Caco-2 (cell line): Measurements from ENCODE around the gene HDAC9. TPM values are rescaled to one million over a fixed set of nuclear protein-coding genes. Genes with fewer than 3 reads are reported as not detected.

ENCODE experiments used
- BruUV-seq: library from RNA; stranded (reverse); fragments of 400-500 nt; replicated peaks from 2 replicates; lab custom pipeline; 2021; lab: Mats Ljungman, UMichigan
- CTCF ChIA-PET: fragments of 300-600 bp; sonication (Branson Sonifier 250); formaldehyde crosslinking; loops from one replicate; lab custom pipeline; 2022; ENCODE audit warnings: antibody characterized with exemption; lab: Charles Lee
- POLR2A ChIA-PET: fragments of 300-600 bp; sonication (Branson Sonifier 250); formaldehyde crosslinking; loops from one replicate; lab custom pipeline; 2022; ENCODE audit warnings: antibody characterized with exemption; lab: Charles Lee
- DNase-seq, 2 experiments: peaks; one replicate each; pipeline versions ENCODE4 v3.0.0 to v3.0.0-alpha.2; 2020 to 2022
- H3K27me3 ChIP-seq: replicated peaks from 2 replicates; pipeline ENCODE4 v1.6.0; 2011; ENCODE audit warnings: low read length; ENCODE audit not compliant: control insufficient read depth, insufficient read depth
- H3K36me3 ChIP-seq: 2 replicates; pipeline ENCODE4 v1.5.1; 2011; ENCODE audit warnings: low read length; ENCODE audit not compliant: control insufficient read depth, insufficient read depth
- H3K4me1 ChIP-seq: fragments of 250-450 bp; sonication (Bioruptor Pico); 2 replicates; pipeline ENCODE4 v1.5.1; 2020; ENCODE audit warnings: mild to moderate bottlenecking
- H3K4me3 ChIP-seq: 2 replicates; pipeline ENCODE4 v1.5.1; 2011; ENCODE audit warnings: low read depth, mild to moderate bottlenecking, control low read depth, low read length
- H3K9me3 ChIP-seq: fragments of 250-450 bp; sonication (Bioruptor Pico); 2 replicates; pipeline ENCODE4 v1.5.1; 2020; ENCODE audit warnings: mild to moderate bottlenecking, moderate library complexity
- H3K27ac Mint-ChIP-seq: one replicate; pipeline ENCODE4 v1.8.0; 2022; ENCODE audit warnings: mixed read lengths; ENCODE audit not compliant: unreplicated experiment
- H3K27me3 Mint-ChIP-seq: one replicate; pipeline ENCODE4 v1.8.0; 2022; ENCODE audit warnings: mixed read lengths; ENCODE audit not compliant: insufficient read depth, unreplicated experiment
- H3K36me3 Mint-ChIP-seq: one replicate; pipeline ENCODE4 v1.8.0; 2022; ENCODE audit warnings: mild to moderate bottlenecking, mixed read lengths; ENCODE audit not compliant: insufficient read depth, unreplicated experiment
- H3K4me1 Mint-ChIP-seq: one replicate; pipeline ENCODE4 v1.8.0; 2022; ENCODE audit warnings: low read depth, mixed read lengths; ENCODE audit not compliant: unreplicated experiment
- H3K4me3 Mint-ChIP-seq: one replicate; pipeline ENCODE4 v1.8.0; 2022; ENCODE audit warnings: mild to moderate bottlenecking, moderate library complexity, mixed read lengths; ENCODE audit not compliant: unreplicated experiment
- H3K9me3 Mint-ChIP-seq: one replicate; pipeline ENCODE4 v1.8.0; 2022; ENCODE audit warnings: mixed read lengths; ENCODE audit not compliant: unreplicated experiment
- CTCF ChIP-seq, 2 experiments: fragments of 200-600 bp in 1 of 2; IDR thresholded peaks; 1 replicate in 1 of 2; 2 replicates in 1 of 2; pipeline versions ENCODE4 v1.5.1 to v1.8.0; 2011 to 2022; ENCODE audit warnings: antibody characterized with exemption in 1 of 2, control low read depth in 1 of 2, inconsistent platforms in 1 of 2, low read depth in 1 of 2, low read length in 1 of 2, mild to moderate bottlenecking in 1 of 2, moderate library complexity in 1 of 2; ENCODE audit not compliant: insufficient read depth in 1 of 2, severe bottlenecking in 1 of 2, unreplicated experiment in 1 of 2
- intact Hi-C: fragments of 100-400 bp; cut with micrococcal nuclease; formaldehyde crosslinking; loops from one replicate; pipeline ENCODE4 v1.10.0; 2022; ENCODE audit not compliant: unreplicated experiment
- total RNA-seq: library from RNA; stranded (reverse); gene quantifications from 2 replicates; pipeline ENCODE4 v1.2.3, GENCODE V29; 2022

The HDAC9 gene
- total RNA-seq, 1 experiment from 2014 or later: 0.27 TPM

- CTCF ChIA-PET: no interaction called here
- no peaks in the 10 kb centered on the region for H3K36me3 Mint-ChIP-seq
- no peak for DNase-seq
- no peak for TF ChIP-seq CTCF (IDR thresholded peaks at IDR 0.05; ENCODE audit: insufficient read depth in 1 of 2, low read depth in 1 of 2, low read length in 1 of 2, severe bottlenecking in 1 of 2, unreplicated experiment in 1 of 2)
- no TSS peak for BruUV-seq
- Histone ChIP-seq H3K9me3 (no peaks in the 10 kb centered on the region), H3K36me3 (no peaks in the 10 kb centered on the region), H3K4me1 (no peaks in the 10 kb centered on the region), H3K4me3 (no peak overlapping the region), H3K27me3 (no peaks in the 10 kb centered on the region)
- H3K27ac Mint-ChIP-seq: no peak overlapping the region
- intact Hi-C loops: no loop called here
- H3K27me3 Mint-ChIP-seq: peaks cover 3% of the 10 kb centered on the region
- POLR2A ChIA-PET: no interaction called here
- H3K4me1 Mint-ChIP-seq: no peaks in the 10 kb centered on the region
- no peaks in the 10 kb centered on the region for H3K9me3 Mint-ChIP-seq
- H3K4me3 Mint-ChIP-seq: no peak overlapping the region
Measured at GRCh38 chr7:18936265-18936664, 440.7 kb downstream of the HDAC9 start.

GRCh38 chr7:18939771-18940592, 444.4 kb downstream of the HDAC9 start:
- H3K4me1 ChIP-seq: no peaks in the 10 kb centered on the region
- Mint-ChIP-seq H3K4me1 (no peaks in the 10 kb centered on the region), H3K4me3 (no peak overlapping the region), H3K36me3 (no peaks in the 10 kb centered on the region), H3K27ac (no peak overlapping the region), H3K9me3 (no peaks in the 10 kb centered on the region), H3K27me3 (no peaks in the 10 kb centered on the region)
- H3K27me3 ChIP-seq: no peaks in the 10 kb centered on the region
- ChIA-PET CTCF (no interaction called here), POLR2A (no interaction called here)
- no TSS peak for BruUV-seq
- H3K9me3 ChIP-seq: no peaks in the 10 kb centered on the region
- no peak for DNase-seq
- no peaks in the 10 kb centered on the region for H3K36me3 ChIP-seq
- intact Hi-C loops: no loop called here
- H3K4me3 ChIP-seq: no peak overlapping the region
- TF ChIP-seq CTCF (IDR thresholded peaks at IDR 0.05; ENCODE audit: insufficient read depth in 1 of 2, low read depth in 1 of 2, low read length in 1 of 2, severe bottlenecking in 1 of 2, unreplicated experiment in 1 of 2): no peak

DNA sequence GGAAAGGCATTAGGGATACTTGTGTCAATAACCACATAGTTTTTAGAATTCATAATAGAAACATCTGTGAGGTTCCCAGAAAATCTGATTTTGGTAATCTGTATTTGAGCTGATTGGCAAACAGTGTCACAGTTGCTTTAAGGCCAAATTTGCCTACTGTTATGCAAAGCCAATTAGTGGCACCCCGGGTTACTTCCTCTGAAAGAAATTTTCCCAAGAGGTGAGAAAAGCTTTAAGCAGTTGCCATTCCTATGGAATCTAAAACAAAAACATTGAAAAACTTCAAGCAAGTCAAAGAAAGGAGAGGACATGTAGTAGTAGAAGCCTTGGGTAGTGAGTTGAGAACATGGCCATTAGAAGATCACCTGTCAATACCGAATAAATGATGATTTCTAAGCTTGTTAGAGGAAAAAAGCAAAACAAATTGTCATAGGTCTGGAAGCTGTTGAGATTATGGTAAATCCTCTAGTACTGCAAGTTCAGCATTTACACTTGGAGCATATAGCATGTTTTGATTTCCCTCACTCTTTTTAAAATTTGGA, 445.1 kb downstream of the HDAC9 start:
- no peak for TF ChIP-seq CTCF (IDR thresholded peaks at IDR 0.05; ENCODE audit: insufficient read depth in 1 of 2, low read depth in 1 of 2, low read length in 1 of 2, severe bottlenecking in 1 of 2, unreplicated experiment in 1 of 2)
- POLR2A ChIA-PET: no interaction called here
- Histone ChIP-seq H3K4me1 (no peaks in the 10 kb centered on the region), H3K9me3 (no peaks in the 10 kb centered on the region), H3K4me3 (no peak overlapping the region), H3K27me3 (no peaks in the 10 kb centered on the region), H3K36me3 (no peaks in the 10 kb centered on the region)
- no TSS peak for BruUV-seq
- CTCF ChIA-PET: interaction anchor here (0.7 kb wide), 1 partner anchor 346 kb away, joined by 8 read pairs; no protein-coding TSS in a partner anchor
- Mint-ChIP-seq H3K4me3 (no peak overlapping the region), H3K4me1 (no peaks in the 10 kb centered on the region), H3K36me3 (no peaks in the 10 kb centered on the region), H3K27ac (no peak overlapping the region), H3K9me3 (no peaks in the 10 kb centered on the region), H3K27me3 (no peaks in the 10 kb centered on the region)
- DNase-seq: no peak
- intact Hi-C loops: no loop called here
